ENCODE data around the gene LDB3.

LDB3 gene

DNA sequence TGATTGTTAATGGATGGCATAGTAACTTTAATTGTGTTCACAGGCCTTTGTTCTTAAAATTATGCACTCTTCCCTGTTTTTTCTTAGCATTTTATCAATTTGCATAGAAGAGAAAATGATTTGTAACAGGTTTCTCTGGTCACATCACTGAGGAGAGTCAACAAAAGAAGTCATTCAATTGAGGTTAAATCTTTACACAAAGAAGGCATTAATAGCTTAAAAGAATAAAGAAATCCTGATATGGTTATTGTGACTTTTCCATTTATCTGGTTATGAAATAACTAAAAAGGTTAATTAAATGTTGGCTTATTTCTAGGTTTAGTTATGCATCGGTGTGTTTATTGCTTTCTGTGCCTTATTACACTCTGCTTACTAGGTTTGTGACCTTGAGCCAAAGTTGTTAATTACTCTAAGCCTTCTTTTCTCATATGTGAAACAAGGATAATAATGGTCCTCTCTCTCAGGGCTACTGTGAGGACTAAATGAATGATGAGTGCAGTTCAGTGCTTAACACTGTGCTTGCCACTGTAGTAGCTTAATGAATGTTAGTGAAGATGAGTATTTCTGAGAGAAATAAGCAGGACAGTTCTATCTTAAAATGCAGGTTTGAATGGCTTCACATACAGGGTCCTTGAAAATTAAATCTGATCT, 100.2 kb downstream of the LDB3 start:
- no peak for DNase-seq

GRCh38 chr10:86769991-86770390, 101.7 kb downstream of the LDB3 start:
- no peak for DNase-seq

DNA sequence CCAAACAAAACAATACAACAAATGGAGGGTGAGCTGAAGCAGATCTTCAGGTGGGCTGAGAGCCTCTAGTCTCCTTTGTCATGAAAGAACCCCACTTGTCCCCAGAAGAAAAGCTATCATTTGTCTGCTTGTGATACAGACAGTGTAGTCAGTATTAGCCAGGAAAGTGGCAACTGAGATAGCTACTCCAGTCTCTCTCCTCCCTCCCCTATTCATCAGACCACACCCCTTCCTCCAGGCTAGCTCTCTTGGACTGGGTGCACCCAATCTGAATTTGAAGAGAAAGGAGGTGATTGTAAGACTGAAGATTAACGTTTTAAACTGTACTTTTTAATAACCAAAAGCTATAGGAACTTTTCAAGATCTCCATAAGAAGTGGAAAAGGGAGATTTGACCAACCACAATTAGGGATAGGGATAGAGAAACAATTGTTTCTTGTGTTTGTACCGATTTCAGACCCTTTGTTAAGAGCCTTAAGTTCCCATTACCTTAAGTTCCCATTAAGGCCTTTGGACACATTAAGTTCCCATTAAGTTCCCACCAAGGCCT, 102.2 kb downstream of the LDB3 start:
- no peak for DNase-seq

DNA sequence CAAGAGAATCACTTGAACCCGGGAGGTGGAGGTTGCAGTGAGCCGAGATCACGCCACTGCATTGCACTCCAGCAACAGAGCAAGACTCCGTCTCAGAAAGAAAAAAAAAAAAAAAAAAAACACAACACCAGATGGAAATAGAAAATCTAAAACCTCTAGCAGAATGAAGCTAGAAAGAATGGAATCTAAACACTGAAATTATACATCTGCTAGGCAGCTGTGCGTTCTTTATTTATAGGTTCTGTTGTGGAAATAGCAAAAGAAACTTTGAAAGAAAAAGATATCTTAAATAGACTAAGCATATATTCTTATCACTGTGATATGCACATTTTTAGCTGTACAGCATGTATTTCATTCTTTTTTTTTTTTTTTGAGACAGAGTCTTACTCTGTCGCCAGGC, 105.2 kb downstream of the LDB3 start:
- DNase-seq: peak; percentile 50

DNA sequence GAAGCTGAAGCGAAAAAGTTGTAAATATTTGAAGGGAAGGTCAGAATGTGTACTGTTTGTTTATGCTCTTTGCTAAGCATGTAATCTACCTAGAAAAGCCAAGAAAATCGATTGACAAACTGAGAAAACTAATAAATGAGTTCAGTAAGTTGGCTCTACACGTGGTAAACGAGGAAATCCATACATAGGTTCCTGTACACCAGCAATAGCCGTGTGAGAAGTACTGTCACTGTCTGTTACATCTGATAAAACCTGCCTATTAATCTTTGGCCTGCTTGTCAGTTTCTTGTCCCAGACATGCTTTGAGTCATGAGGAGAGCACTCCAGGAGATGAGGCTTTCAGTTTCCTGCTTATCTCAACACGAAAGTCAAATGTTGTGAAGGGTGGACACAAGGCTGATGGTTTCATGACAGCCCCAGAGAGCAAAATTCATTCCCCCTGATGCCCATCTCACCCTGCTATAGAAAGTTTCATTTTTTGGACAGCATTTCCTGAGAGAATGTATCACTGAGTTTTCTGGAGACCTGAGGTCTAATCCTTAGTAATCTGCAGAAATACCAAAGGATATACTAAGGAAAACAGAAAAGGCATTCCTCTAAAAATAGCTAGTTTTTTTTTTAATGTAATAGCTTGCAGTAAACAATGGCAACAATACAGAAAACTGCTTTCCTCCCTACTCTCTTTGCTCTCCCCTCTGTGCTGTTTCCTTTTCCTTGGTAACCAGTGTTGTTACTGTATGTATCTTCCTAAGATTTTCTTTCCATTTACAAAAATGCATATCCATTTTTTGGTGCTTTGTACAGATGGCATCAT, 107.0 kb downstream of the LDB3 start:
- DNase-seq: peak; percentile 29

- DNase-seq: no peak
Measured at GRCh38 chr10:86775870-86776180, 107.5 kb downstream of the LDB3 start.

DNA sequence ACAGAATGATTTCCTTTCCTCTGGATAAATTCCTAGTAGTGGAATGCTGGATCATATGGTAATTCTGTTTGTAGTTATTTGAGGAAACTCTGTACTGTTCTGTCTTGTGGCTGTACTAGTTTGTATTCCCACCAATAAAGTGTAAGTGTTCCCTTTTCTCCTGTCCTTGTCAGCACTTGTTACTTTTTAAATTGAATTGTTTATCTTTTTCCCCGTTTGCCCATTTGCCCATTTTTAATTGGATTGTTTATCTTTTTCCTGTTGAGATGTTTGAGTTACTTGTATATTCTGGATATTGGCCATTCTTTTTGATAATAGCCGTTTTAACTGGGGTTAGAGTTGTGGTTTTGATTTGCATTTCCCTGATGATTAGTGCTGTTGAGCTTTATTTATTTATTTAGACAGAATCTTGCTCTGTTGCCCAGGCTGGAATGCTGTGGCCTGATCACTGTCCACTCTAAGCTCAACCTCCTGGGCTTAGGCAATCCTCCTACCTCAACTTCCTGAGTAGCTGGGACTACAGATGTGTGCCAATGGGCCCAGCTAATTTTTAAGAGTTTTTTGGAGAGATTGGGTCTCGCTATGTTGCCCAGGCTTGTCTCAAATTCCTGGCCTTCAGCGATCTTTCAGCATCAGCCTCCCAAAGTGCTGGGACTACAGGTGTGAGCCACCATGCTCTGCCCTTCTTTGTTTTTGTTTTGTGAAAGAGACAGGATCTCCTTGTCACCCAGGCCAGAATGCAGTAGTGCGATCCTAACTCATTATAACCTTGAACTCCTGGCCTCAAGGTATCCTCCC, 111.1 kb downstream of the LDB3 start:
- DNase-seq: peak; percentile 23

DNA sequence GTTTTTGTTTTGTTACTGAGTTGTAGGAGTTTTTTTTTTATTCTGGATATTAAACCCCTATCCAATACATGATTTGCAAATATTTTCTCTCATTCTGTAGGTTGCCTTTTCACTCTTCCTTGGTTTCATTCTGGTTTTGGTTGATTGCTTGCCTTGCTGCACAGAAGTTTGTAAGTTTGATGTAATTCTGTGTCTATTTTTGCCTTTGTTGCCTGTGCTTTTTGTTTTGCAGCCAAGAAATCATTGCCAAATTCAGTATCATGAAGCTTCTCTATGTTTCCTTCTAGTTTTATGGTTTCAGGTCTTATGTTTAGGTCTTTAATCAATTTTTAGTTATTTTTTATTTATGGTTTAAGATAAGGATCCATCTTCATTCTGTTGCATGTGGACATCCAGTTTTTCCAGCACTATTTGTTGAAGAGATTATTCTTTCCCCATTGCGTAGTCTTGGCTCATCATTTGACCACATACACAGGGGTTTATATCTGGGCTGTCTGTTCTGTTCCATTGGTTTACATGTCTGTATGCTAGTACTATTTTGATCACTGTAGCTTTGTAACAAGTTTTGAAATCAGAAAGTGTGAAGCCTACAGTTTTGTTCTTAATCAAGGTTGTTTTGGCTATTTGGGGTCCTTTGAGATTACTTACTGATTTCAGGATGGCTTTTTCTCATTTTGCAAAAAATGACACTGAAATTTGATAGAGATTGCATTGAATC, 114.5 kb downstream of the LDB3 start:
- DNase-seq: no peak

DNA sequence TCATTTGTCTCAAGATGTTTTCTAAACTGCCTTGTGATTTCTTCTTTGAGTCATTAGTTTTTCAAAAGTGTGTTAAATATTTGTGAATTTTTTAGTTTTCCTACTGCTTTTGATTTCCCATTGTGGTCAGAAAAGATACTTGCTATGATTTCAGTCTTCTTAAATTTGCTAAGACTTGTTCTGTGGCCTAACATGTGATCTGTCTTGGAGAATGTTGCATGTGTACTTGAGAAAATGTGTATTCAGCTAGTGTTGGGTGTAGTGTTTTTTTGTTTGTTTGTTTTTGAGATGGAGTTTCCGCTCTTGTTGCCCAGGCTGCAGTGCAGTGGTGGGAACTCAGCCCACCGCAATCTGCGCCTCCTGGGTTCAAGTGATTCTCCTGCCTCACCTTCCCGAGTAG, 116.7 kb downstream of the LDB3 start:
- no peak for DNase-seq
